H9 (cell line): ENCODE results near the gene DUSP5. TPM values are rescaled to one million over a fixed set of nuclear protein-coding genes. Genes with fewer than 3 reads are reported as not detected.

Source experiments
- DNase-seq: peaks from one replicate; pipeline ENCODE4 v3.0.0-alpha.2; 2017
- H2AFZ ChIP-seq: one replicate; pipeline ENCODE4 v1.6.1; 2013; ENCODE audit warnings: mild to moderate bottlenecking, low read length, control low read depth, moderate library complexity
- H2AK5ac ChIP-seq: 2 replicates; pipeline ENCODE4 v1.6.1; 2013; ENCODE audit warnings: low read length, control low read depth, mixed read lengths; ENCODE audit not compliant: insufficient read length
- H2BK120ac ChIP-seq: one replicate; pipeline ENCODE4 v1.6.1; 2013; ENCODE audit warnings: low read depth, mild to moderate bottlenecking, low read length, control low read depth, inconsistent platforms; ENCODE audit not compliant: poor library complexity, severe bottlenecking
- H2BK12ac ChIP-seq: 2 replicates; pipeline ENCODE4 v1.6.1; 2013; ENCODE audit warnings: low read length, control low read depth, mixed read lengths, low read depth; ENCODE audit not compliant: insufficient read length
- H2BK15ac ChIP-seq: 2 replicates; pipeline ENCODE4 v1.6.1; 2013; ENCODE audit warnings: low read depth, low read length, control low read depth
- H2BK20ac ChIP-seq: one replicate; pipeline ENCODE4 v1.6.1; 2013; ENCODE audit warnings: low read depth, mild to moderate bottlenecking, low read length, control low read depth, inconsistent platforms; ENCODE audit not compliant: poor library complexity, severe bottlenecking
- H2BK5ac ChIP-seq: 2 replicates; pipeline ENCODE4 v1.6.1; 2013; ENCODE audit warnings: low read length, control low read depth, mixed read lengths; ENCODE audit not compliant: insufficient read length
- H3K14ac ChIP-seq: 2 replicates; pipeline ENCODE4 v1.6.1; 2013; ENCODE audit warnings: low read length, control low read depth; ENCODE audit not compliant: insufficient read depth
- H3K18ac ChIP-seq: 2 replicates; pipeline ENCODE4 v1.6.1; 2013; ENCODE audit warnings: low read depth, mild to moderate bottlenecking, mixed read lengths, low read length, control low read depth; ENCODE audit not compliant: insufficient read length
- H3K23ac ChIP-seq: 2 replicates; pipeline ENCODE4 v1.6.1; 2013; ENCODE audit warnings: low read length, control low read depth, mixed read lengths, low read depth; ENCODE audit not compliant: insufficient read length
- H3K23me2 ChIP-seq: 2 replicates; pipeline ENCODE4 v1.6.1; 2013; ENCODE audit warnings: low read depth, mild to moderate bottlenecking, mixed read lengths, low read length, control low read depth; ENCODE audit not compliant: insufficient read length, poor library complexity, severe bottlenecking
- H3K27ac ChIP-seq: 2 replicates; pipeline ENCODE4 v1.5.1; 2013; ENCODE audit warnings: low read length, control low read depth, mixed read lengths, low read depth; ENCODE audit not compliant: insufficient read length
- H3K27me3 ChIP-seq: 2 replicates; pipeline ENCODE4 v1.6.1; 2013; ENCODE audit warnings: low read length, control low read depth, inconsistent platforms; ENCODE audit not compliant: insufficient read depth
- H3K4ac ChIP-seq: 2 replicates; pipeline ENCODE4 v1.6.1; 2013; ENCODE audit warnings: low read depth, mild to moderate bottlenecking, control low read depth, inconsistent platforms, low read length, moderate library complexity
- H3K4me1 ChIP-seq: 2 replicates; pipeline ENCODE4 v1.6.1; 2013; ENCODE audit warnings: low read length, control low read depth, inconsistent platforms; ENCODE audit not compliant: insufficient read depth
- H3K4me2 ChIP-seq: 2 replicates; pipeline ENCODE4 v1.6.1; 2013; ENCODE audit warnings: low read length, control low read depth, mixed read lengths; ENCODE audit not compliant: insufficient read length, insufficient read depth
- H3K56ac ChIP-seq: 2 replicates; pipeline ENCODE4 v1.6.1; 2013; ENCODE audit warnings: low read depth, mild to moderate bottlenecking, mixed read lengths, low read length, control low read depth; ENCODE audit not compliant: insufficient read length
- H3K79me1 ChIP-seq: 2 replicates; pipeline ENCODE4 v1.6.1; 2013; ENCODE audit warnings: low read depth, mild to moderate bottlenecking, moderate library complexity, low read length, control low read depth, inconsistent platforms; ENCODE audit not compliant: insufficient read depth, poor library complexity, severe bottlenecking
- H3K79me2 ChIP-seq: 2 replicates; pipeline ENCODE4 v1.6.1; 2013; ENCODE audit warnings: low read length, control low read depth, inconsistent platforms; ENCODE audit not compliant: insufficient read depth
- H3K9ac ChIP-seq: 2 replicates; pipeline ENCODE4 v1.6.1; 2013; ENCODE audit warnings: low read length, control low read depth, mixed read lengths; ENCODE audit not compliant: insufficient read length; ENCODE audit errors: extremely low read depth
- H3K9me3 ChIP-seq: one replicate; pipeline ENCODE4 v1.6.1; 2013; ENCODE audit warnings: low read depth, low read length, inconsistent platforms; ENCODE audit not compliant: control insufficient read depth
- H3T11ph ChIP-seq: one replicate; pipeline ENCODE4 v1.6.1; 2013; ENCODE audit warnings: mild to moderate bottlenecking, low read length, control low read depth, inconsistent platforms
- H4K20me1 ChIP-seq: one replicate; pipeline ENCODE4 v1.6.1; 2013; ENCODE audit not compliant: control insufficient read depth, insufficient read length, insufficient read depth
- H4K5ac ChIP-seq: 2 replicates; pipeline ENCODE4 v1.6.1; 2013; ENCODE audit warnings: low read depth, mild to moderate bottlenecking, mixed read lengths, low read length, control low read depth; ENCODE audit not compliant: insufficient read length
- H4K8ac ChIP-seq: replicated peaks from 2 replicates; pipeline ENCODE4 v1.6.1; 2013; ENCODE audit warnings: low read length, control low read depth, mixed read lengths, low read depth; ENCODE audit not compliant: insufficient read length
- H4K91ac ChIP-seq: 2 replicates; pipeline ENCODE4 v1.6.1; 2013; ENCODE audit warnings: low read depth, mild to moderate bottlenecking, moderate library complexity, mixed read lengths, low read length, control low read depth; ENCODE audit not compliant: insufficient read length
- H3K27ac Mint-ChIP-seq, 3 experiments: 2 replicates in 2 of 3; 3 replicates in 1 of 3; pipeline ENCODE4 v1.8.0; 2020 to 2021; ENCODE audit warnings: mixed read lengths in 3 of 3, mild to moderate bottlenecking in 1 of 3, moderate library complexity in 1 of 3
- H3K27me3 Mint-ChIP-seq: 2 replicates; pipeline ENCODE4 v1.8.0; 2021; ENCODE audit warnings: low read depth, mild to moderate bottlenecking, moderate library complexity, mixed read lengths
- H3K36me3 Mint-ChIP-seq, 3 experiments: 2 replicates in 2 of 3; 3 replicates in 1 of 3; pipeline ENCODE4 v1.8.0; 2020 to 2021; ENCODE audit warnings: low read depth in 3 of 3, mixed read lengths in 3 of 3; ENCODE audit not compliant: insufficient read depth in 1 of 3
- H3K4me1 Mint-ChIP-seq, 2 experiments: 2 replicates each; pipeline ENCODE4 v1.8.0; 2020; ENCODE audit warnings: mixed read lengths in 2 of 2
- H3K4me3 Mint-ChIP-seq, 2 experiments: 2 replicates in 1 of 2; 3 replicates in 1 of 2; pipeline ENCODE4 v1.8.0; 2020 to 2021; ENCODE audit warnings: mild to moderate bottlenecking in 2 of 2, mixed read lengths in 2 of 2, moderate library complexity in 1 of 2
- H3K9me3 Mint-ChIP-seq, 2 experiments: 2 replicates in 1 of 2; 3 replicates in 1 of 2; pipeline ENCODE4 v1.8.0; 2020; ENCODE audit warnings: mild to moderate bottlenecking in 2 of 2, mixed read lengths in 2 of 2, moderate library complexity in 1 of 2
- WGBS: extraction: QIAGEN DNeasy Blood & Tissue Kit; methylation state at CpG from one replicate; pipeline ENCODE4 v1.1.7; 2013; ENCODE audit warnings: missing lambda C conversion rate, low lambda C conversion rate, mixed read lengths; ENCODE audit not compliant: insufficient read length; ENCODE audit errors: extremely low coverage; 5-methylcytosine and 5-hydroxymethylcytosine counted together
- total RNA-seq: library from RNA; stranded (reverse); gene quantifications from 2 replicates; pipeline ENCODE4 v1.2.1, GENCODE V29; 2021
- TF ChIP-seq, protein P1 (sequence below): fragments of 200-600 bp; sonication (generic); conservative IDR thresholded peaks from 3 replicates; pipeline ENCODE4 v1.8.0; 2021; ENCODE audit warnings: antibody characterized with exemption, mild to moderate bottlenecking

The DUSP5 gene
- total RNA-seq, 1 experiment from 2014 or later: 29.3 TPM

DNA sequence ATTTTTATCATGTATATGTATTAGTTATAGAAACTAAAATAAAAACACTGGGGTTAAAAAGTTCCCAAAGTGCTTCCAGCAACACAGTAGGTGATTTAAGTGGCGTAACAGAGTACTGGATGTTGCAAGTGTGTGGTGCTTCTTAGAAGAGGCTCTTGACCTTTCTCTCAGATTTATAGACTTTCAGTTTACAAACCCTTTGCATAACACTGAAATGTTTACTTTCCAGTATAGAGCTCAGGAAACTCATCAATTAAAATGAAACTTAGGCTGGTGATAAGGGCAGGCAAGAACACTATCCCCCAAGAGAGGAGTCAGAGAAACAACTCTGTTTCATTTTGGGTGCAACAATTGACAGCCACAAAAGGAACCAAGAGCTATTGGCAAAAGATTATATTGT is 42.3 kb downstream of the DUSP5 start:
- Histone ChIP-seq H2AFZ (no peak overlapping the region), H2BK120ac (no peak overlapping the region), H3K23ac (no peak overlapping the region), H2BK15ac (no peak overlapping the region), H3K79me2 (no peaks in the 10 kb centered on the region), H4K5ac (no peak overlapping the region), H3K18ac (no peak overlapping the region), H3K9me3 (no peaks in the 10 kb centered on the region), H2BK5ac (no peak overlapping the region), H4K91ac (no peak overlapping the region), H3K27ac (no peak overlapping the region), H2BK20ac (no peak overlapping the region), H3K27me3 (no peaks in the 10 kb centered on the region; the same call in 1 of the 2 replicates), H4K8ac (no peak overlapping the region), H3K9ac (no peak overlapping the region), H3K23me2 (no peaks in the 10 kb centered on the region), H3K79me1 (no peaks in the 10 kb centered on the region), H3K4ac (no peak overlapping the region), H3T11ph (no peak overlapping the region), H3K14ac (no peak overlapping the region), H4K20me1 (no peaks in the 10 kb centered on the region), H2AK5ac (no peak overlapping the region), H2BK12ac (no peak overlapping the region), H3K4me2 (no peak overlapping the region), H3K56ac (no peak overlapping the region), H3K4me1 (peaks cover 4% of the 10 kb centered on the region; the same call in 1 of the 2 replicates)
- Mint-ChIP-seq H3K27ac (no peak overlapping the region), H3K27me3 (no peaks in the 10 kb centered on the region; the same call in 1 of the 2 replicates), H3K4me3 (no peak overlapping the region), H3K36me3 (no peaks in the 10 kb centered on the region), H3K4me1 (peaks cover 7 to 10% of the 10 kb centered on the region in 2 experiments), H3K9me3 (no peaks in the 10 kb centered on the region)
- WGBS: no CpG with 5 or more reads among the region's 1 CpG
- no peak for DNase-seq
- TF ChIP-seq, protein P1, sequence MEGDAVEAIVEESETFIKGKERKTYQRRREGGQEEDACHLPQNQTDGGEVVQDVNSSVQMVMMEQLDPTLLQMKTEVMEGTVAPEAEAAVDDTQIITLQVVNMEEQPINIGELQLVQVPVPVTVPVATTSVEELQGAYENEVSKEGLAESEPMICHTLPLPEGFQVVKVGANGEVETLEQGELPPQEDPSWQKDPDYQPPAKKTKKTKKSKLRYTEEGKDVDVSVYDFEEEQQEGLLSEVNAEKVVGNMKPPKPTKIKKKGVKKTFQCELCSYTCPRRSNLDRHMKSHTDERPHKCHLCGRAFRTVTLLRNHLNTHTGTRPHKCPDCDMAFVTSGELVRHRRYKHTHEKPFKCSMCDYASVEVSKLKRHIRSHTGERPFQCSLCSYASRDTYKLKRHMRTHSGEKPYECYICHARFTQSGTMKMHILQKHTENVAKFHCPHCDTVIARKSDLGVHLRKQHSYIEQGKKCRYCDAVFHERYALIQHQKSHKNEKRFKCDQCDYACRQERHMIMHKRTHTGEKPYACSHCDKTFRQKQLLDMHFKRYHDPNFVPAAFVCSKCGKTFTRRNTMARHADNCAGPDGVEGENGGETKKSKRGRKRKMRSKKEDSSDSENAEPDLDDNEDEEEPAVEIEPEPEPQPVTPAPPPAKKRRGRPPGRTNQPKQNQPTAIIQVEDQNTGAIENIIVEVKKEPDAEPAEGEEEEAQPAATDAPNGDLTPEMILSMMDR: no peak
